GF-D8 (cell line): ENCODE data around the gene IL31RA.
A peak's percentile ranks its signal among the peaks of the same experiment; 100 is the strongest.
"Not testable (repeated sequence)": the region's sequence is repeated elsewhere in the genome, so short reads cannot be mapped to it uniquely, and the experiment has no call there.

ENCODE experiments used
- DNase-seq: peaks from one replicate; lab custom pipeline; 2025; lab: John Stamatoyannopoulos, UW

IL31RA gene

DNA sequence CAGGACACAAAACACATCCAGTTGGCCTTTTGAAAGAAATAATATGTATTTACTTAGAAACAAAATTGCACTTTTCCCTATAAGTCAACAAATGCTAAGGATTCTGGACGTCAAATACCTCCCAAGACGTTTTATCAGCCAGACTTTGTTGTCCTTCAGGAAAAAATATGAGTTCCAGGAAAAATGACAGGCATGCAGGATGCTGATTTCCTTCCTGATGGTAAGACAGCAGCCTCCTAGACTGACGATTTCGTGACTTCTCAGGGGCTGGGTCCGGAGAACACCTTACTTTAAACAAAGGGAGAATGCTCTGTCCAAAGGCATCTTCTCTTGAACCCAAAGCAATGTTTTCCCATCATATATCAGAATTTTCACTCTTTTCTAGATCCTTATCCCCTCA, 74.6 kb downstream of the IL31RA start:
- DNase-seq: no peak

DNA sequence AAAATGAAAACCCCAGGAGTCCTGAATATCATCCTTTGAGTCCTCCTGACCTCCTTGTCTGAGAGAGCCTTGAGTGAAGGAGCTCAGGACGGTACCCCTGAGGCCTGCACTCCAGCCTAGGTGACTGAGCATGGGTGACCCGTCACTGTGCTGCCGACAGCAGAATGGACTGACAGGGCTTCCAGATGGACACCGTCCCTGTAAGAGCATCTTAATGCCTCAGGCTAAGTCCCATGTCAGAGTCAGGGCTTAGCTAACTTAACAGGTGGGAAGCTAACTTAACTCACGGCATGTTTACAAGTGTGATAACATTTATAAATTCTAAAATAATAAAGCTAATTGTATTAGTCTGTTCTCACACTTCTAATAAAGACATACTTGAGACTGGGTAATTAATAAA, 75.3 kb downstream of the IL31RA start:
- no peak for DNase-seq

GRCh38 chr5:55927861-55928655, 76.9 kb downstream of the IL31RA start:
- no peak for DNase-seq

DNA sequence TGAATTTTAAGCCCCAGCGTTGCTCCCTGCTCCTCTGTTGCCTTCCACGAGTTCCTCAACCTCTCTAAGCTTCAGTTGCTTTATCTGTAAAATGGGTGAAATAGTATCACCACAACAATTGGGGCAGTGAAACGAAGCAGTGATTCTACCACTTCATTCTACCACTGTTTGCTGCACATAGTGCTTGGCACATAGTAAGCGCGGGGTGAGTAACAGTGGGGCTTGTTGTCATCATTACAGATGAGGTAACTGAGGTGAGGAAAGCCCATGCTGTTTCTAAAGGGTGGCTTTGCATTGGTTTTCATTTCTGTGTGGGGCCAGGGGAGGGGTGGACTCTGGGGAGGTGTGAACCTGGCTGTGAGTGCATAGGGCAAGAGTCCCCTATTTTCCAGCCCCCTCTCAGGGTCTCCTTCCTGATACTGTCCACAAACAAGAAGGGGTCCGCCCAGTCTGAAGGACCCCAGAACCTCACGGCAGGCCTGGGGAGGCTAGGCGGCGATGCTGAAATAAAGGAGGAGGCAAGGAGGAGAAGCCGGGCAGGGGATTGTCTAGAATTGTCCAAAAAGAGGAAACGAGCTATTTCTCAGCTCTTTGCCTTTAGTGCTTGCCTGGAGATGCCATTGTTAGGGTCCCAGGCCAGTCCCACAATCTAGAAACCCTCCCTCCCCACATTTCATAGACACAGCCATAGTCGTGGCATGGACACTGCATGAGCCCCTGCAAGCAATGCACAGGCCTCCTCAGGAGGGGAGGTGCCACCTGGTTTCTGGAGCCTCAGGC, 78.1 kb downstream of the IL31RA start:
- no peak for DNase-seq

DNA sequence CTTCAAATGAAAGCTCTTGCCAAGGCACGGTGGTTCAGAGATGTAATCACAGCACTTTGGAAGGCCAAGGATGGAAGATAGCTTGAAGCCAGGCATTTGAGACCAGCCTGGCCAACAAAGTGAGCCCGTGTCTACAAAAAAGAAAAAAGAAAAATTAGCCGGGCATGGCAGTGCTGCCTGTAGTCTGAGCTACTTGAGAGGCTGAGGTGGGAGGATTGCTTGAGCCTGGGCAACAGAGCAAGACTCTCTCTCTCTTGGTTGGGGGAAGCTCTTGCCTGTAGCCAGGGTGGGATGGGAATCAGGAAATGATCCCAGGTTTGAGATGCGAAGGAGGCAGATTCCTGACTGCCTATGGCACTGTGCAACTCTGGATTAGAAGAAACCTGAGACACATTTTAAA, 81.5 kb downstream of the IL31RA start:
- no peak for DNase-seq

- no peak for DNase-seq
Observed at GRCh38 chr5:55933377-55934114, 82.4 kb downstream of the IL31RA start.

DNA sequence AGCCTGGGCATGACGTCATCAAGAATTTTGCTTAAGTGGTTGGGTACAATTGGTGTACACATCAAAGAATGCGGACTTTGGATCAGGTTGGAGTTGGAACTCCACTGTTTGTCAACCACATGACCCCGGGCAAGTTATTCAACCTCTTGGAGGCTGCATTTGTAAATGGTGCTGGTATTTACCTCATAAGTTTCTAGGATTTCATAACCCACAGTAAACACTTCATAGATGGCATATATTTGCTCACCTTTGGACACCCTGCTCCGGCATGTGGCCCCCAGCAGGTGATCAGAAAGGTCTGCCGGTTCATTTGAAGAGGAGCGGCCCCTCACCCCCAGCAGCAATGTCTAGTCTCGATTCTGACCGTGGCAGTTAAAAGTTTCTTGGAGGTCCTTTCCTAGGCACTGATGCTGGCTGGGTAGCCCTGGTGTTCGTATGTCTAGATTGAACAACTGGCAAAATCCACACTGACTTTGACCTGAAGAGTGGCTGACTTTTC, 83.0 kb downstream of the IL31RA start:
- DNase-seq: no peak

GRCh38 chr5:55934720-55935119, 83.6 kb downstream of the IL31RA start:
- DNase-seq: no peak

GRCh38 chr5:55935371-55935770, 84.2 kb downstream of the IL31RA start:
- DNase-seq: no peak

GRCh38 chr5:55936100-55936693, 85.0 kb downstream of the IL31RA start:
- peak; percentile 2 for DNase-seq

GRCh38 chr5:55937598-55937997, 86.4 kb downstream of the IL31RA start:
- DNase-seq: not testable (repeated sequence)

- DNase-seq: not testable (repeated sequence)
Observed at GRCh38 chr5:55941154-55941553, 90.0 kb downstream of the IL31RA start.

DNA sequence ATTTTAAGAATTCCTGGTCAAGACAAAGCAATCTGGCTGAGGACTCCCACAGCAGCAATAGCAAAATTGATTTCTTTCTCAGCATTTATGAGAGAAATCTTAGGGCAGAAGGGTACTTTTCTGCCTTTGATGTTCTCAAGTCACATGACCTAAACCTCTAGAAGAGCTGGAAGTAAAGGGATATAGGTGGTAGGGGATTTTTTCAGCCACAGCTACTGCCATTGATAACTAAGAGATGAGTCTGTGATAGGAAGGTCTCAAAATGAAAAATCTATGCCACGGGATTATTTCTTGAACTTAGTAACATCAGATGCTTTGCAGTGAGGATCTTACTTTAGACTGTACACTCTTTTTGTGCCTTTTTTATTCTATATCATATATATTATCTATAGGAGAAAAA, 108.1 kb downstream of the IL31RA start:
- DNase-seq: no peak

GRCh38 chr5:55960779-55961178, 109.6 kb downstream of the IL31RA start:
- DNase-seq: no peak

GRCh38 chr5:55965525-55965924, 114.4 kb downstream of the IL31RA start:
- no peak for DNase-seq

DNA sequence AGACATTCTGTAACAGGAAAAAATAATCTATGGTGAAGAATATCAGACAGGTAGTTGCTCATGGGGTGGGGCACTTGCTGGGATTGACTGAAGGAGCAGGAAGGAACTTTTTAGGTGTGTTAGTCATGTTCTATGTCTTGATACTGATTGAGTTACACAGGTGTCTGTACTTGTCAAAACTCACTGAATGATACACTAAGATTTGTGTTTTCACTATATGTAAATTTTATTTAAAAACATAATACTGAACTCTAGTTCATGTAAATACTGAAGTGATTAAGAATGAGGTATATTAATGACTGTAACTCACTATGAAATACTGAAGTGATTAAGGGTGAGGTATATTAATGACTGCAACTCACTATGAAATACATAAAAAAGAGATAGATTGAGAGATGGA, 115.1 kb downstream of the IL31RA start:
- no peak for DNase-seq

GRCh38 chr5:55969956-55970355, 118.8 kb downstream of the IL31RA start:
- no peak for DNase-seq
